OCI-LY7 (cell line): ENCODE measurements around the gene ALKAL2. TPM values are rescaled to one million over a fixed set of nuclear protein-coding genes. Genes with fewer than 3 reads are reported as not detected.

Experiments used
- BruUV-seq: library from RNA; stranded (reverse); fragments of 400-500 nt; replicated peaks from 2 replicates; lab custom pipeline; 2021; lab: Mats Ljungman, UMichigan
- CTCF ChIA-PET: fragments of 300-600 bp; sonication (Branson Sonifier 250); formaldehyde crosslinking; loops from one replicate; lab custom pipeline; 2022; ENCODE audit warnings: antibody characterized with exemption; ENCODE audit not compliant: unreplicated experiment; lab: Charles Lee
- POLR2A ChIA-PET: fragments of 300-600 bp; sonication (Branson Sonifier 250); formaldehyde crosslinking; loops from one replicate; lab custom pipeline; 2022; ENCODE audit warnings: antibody characterized with exemption; lab: Charles Lee
- DNase-seq: peaks from one replicate; pipeline ENCODE4 v3.0.0-alpha.2; 2015; ENCODE audit warnings: low spot score
- H2AFZ ChIP-seq: fragments of 200-600 bp; sonication (generic), shearing (Covaris generic); 2 replicates; pipeline ENCODE4 v1.6.1; 2014; ENCODE audit warnings: mild to moderate bottlenecking, antibody characterized with exemption, low read length, moderate library complexity
- H3K27ac ChIP-seq: fragments of 200-600 bp; sonication (generic); 2 replicates; pipeline ENCODE4 v1.5.1; 2014; ENCODE audit warnings: mixed run types, low read depth, mild to moderate bottlenecking, moderate library complexity, low read length, inconsistent platforms; ENCODE audit not compliant: poor library complexity, severe bottlenecking
- H3K36me3 ChIP-seq: fragments of 200-600 bp; sonication (generic); 2 replicates; pipeline ENCODE4 v1.6.1; 2014; ENCODE audit warnings: mild to moderate bottlenecking, antibody characterized with exemption, low read length, moderate library complexity, mixed read lengths; ENCODE audit not compliant: insufficient read depth
- H3K4me1 ChIP-seq: fragments of 200-600 bp; sonication (generic); 2 replicates; pipeline ENCODE4 v1.5.1; 2014; ENCODE audit warnings: mild to moderate bottlenecking, low read length; ENCODE audit not compliant: insufficient read depth, poor library complexity, severe bottlenecking
- H3K4me2 ChIP-seq: fragments of 200-600 bp; sonication (generic); 2 replicates; pipeline ENCODE4 v1.6.1; 2014; ENCODE audit warnings: mild to moderate bottlenecking, low read length
- H3K4me3 ChIP-seq: fragments of 200-600 bp; sonication (generic); 2 replicates; pipeline ENCODE4 v1.5.1; 2014; ENCODE audit warnings: mild to moderate bottlenecking, low read depth, low read length; ENCODE audit not compliant: poor library complexity, severe bottlenecking
- H3K79me2 ChIP-seq: fragments of 200-600 bp; sonication (generic); 2 replicates; pipeline ENCODE4 v1.6.1; 2016; ENCODE audit warnings: low read depth, mild to moderate bottlenecking, low read length, moderate library complexity, mixed read lengths; ENCODE audit not compliant: insufficient read depth
- H3K9me2 ChIP-seq: fragments of 200-600 bp; sonication (generic); 2 replicates; pipeline ENCODE4 v1.6.1; 2016; ENCODE audit warnings: mild to moderate bottlenecking, low read length, mixed read lengths; ENCODE audit not compliant: insufficient read depth
- H3K9me3 ChIP-seq: fragments of 200-600 bp; sonication (generic); 2 replicates; pipeline ENCODE4 v1.6.1; 2014; ENCODE audit warnings: mild to moderate bottlenecking, mixed run types, low read length, mixed read lengths
- H4K20me1 ChIP-seq: fragments of 200-600 bp; sonication (generic); 2 replicates; pipeline ENCODE4 v1.6.1; 2014; ENCODE audit warnings: mild to moderate bottlenecking, antibody characterized with exemption, low read length, moderate library complexity, mixed read lengths; ENCODE audit not compliant: insufficient read depth
- EZH2phosphoT487 ChIP-seq: fragments of 200-600 bp; sonication (generic); IDR thresholded peaks from 2 replicates; pipeline ENCODE4 v1.6.1; 2018; ENCODE audit warnings: low read depth, borderline replicate concordance, mild to moderate bottlenecking, mixed run types, antibody characterized with exemption, low read length, moderate library complexity, mixed read lengths
- intact Hi-C: fragments of 100-400 bp; cut with micrococcal nuclease; formaldehyde crosslinking; loops from one replicate; pipeline ENCODE4 v1.10.0; 2022; ENCODE audit not compliant: unreplicated experiment
- total RNA-seq, 2 experiments: library from RNA; depleted of rRNA in 1 of 2; stranded (reverse); fragments of >200 nt in 1 of 2; shearing (Covaris generic) in 1 of 2; gene quantifications; 2 replicates each; pipeline ENCODE4 v1.2.3, GENCODE V29; 2014 to 2022
- TF ChIP-seq, protein P1 (sequence below): fragments of 200-600 bp; sonication (generic); conservative IDR thresholded peaks from 2 replicates; pipeline ENCODE4 v1.5.1; 2014; ENCODE audit warnings: mild to moderate bottlenecking, antibody characterized with exemption, low read length, moderate library complexity, mixed read lengths

The ALKAL2 gene
- total RNA-seq, 2 experiments from 2014 or later: not detected

GRCh38 chr2:258933-259332 lies 29.0 kb downstream of the ALKAL2 start:
- H3K4me3 ChIP-seq: no peak overlapping the region
- peaks cover 14% of the 10 kb centered on the region for H3K9me3 ChIP-seq
- no peak for TF ChIP-seq EZH2phosphoT487
- TF ChIP-seq, protein P1, sequence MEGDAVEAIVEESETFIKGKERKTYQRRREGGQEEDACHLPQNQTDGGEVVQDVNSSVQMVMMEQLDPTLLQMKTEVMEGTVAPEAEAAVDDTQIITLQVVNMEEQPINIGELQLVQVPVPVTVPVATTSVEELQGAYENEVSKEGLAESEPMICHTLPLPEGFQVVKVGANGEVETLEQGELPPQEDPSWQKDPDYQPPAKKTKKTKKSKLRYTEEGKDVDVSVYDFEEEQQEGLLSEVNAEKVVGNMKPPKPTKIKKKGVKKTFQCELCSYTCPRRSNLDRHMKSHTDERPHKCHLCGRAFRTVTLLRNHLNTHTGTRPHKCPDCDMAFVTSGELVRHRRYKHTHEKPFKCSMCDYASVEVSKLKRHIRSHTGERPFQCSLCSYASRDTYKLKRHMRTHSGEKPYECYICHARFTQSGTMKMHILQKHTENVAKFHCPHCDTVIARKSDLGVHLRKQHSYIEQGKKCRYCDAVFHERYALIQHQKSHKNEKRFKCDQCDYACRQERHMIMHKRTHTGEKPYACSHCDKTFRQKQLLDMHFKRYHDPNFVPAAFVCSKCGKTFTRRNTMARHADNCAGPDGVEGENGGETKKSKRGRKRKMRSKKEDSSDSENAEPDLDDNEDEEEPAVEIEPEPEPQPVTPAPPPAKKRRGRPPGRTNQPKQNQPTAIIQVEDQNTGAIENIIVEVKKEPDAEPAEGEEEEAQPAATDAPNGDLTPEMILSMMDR: no peak
- intact Hi-C loops: no loop called here
- no peaks in the 10 kb centered on the region for H3K9me2 ChIP-seq
- H4K20me1 ChIP-seq: no peaks in the 10 kb centered on the region
- no peak overlapping the region for H3K27ac ChIP-seq
- H2AFZ ChIP-seq: no peak overlapping the region
- no TSS peak for BruUV-seq
- H3K36me3 ChIP-seq: no peaks in the 10 kb centered on the region
- peaks cover 8% of the 10 kb centered on the region for H3K4me1 ChIP-seq
- ChIA-PET POLR2A (interaction anchor here (0.6 kb wide), 1 partner anchor 1717 kb away, joined by 3 read pairs; no protein-coding TSS in a partner anchor), CTCF (no interaction called here)
- no peak overlapping the region for H3K4me2 ChIP-seq
- DNase-seq: no peak
- H3K79me2 ChIP-seq: no peaks in the 10 kb centered on the region

- intact Hi-C loops: no loop called here
- Histone ChIP-seq H3K4me1 (no peaks in the 10 kb centered on the region), H3K79me2 (no peaks in the 10 kb centered on the region), H3K4me3 (no peak overlapping the region), H3K36me3 (no peaks in the 10 kb centered on the region), H3K9me2 (no peaks in the 10 kb centered on the region), H3K4me2 (no peak overlapping the region), H3K27ac (no peak overlapping the region), H4K20me1 (no peaks in the 10 kb centered on the region), H2AFZ (no peak overlapping the region), H3K9me3 (peaks cover 14% of the 10 kb centered on the region)
- no peak for TF ChIP-seq EZH2phosphoT487
- TF ChIP-seq, protein P1: no peak
- CTCF ChIA-PET: no interaction called here
- no TSS peak for BruUV-seq
- POLR2A ChIA-PET: interaction anchor here (0.8 to 1.2 kb wide), 3 partner anchors 16 to 24 kb away, joined by 3 read pairs; no protein-coding TSS in a partner anchor
- no peak for DNase-seq
These were observed 30.0 kb downstream of the ALKAL2 start for GRCh38 chr2:257842-258241.

- Histone ChIP-seq H2AFZ (no peak overlapping the region), H3K4me2 (no peak overlapping the region), H3K27ac (no peak overlapping the region), H3K4me1 (no peaks in the 10 kb centered on the region), H3K79me2 (no peaks in the 10 kb centered on the region), H4K20me1 (no peaks in the 10 kb centered on the region), H3K4me3 (no peak overlapping the region), H3K9me2 (no peaks in the 10 kb centered on the region), H3K9me3 (peaks cover 14% of the 10 kb centered on the region), H3K36me3 (no peaks in the 10 kb centered on the region)
- TF ChIP-seq, protein P1: no peak
- no peak for TF ChIP-seq EZH2phosphoT487
- intact Hi-C loops: no loop called here
- POLR2A ChIA-PET: interaction anchor here (0.6 to 1.2 kb wide), 4 partner anchors 17 to 33 kb away, joined by 3 to 4 read pairs (median 3); no protein-coding TSS in a partner anchor
- CTCF ChIA-PET: no interaction called here
- no peak for DNase-seq
- BruUV-seq: no TSS peak
These were observed 30.5 kb downstream of the ALKAL2 start for GRCh38 chr2:257429-257828.
